Glutamatergic neuron (in vitro differentiated cells): ENCODE measurements around the gene KIAA1671. TPM values are rescaled to one million over a fixed set of nuclear protein-coding genes. Genes with fewer than 3 reads are reported as not detected.

ENCODE experiments used
- DNase-seq: peaks from one replicate; pipeline ENCODE4 v3.0.0; 2022
- H3K27ac Mint-ChIP-seq: one replicate; pipeline ENCODE4 v1.8.0; 2020; ENCODE audit warnings: mild to moderate bottlenecking, mixed read lengths, inconsistent platforms; ENCODE audit not compliant: unreplicated experiment
- H3K27me3 Mint-ChIP-seq: one replicate; pipeline ENCODE4 v1.8.0; 2020; ENCODE audit warnings: mild to moderate bottlenecking, moderate library complexity, mixed read lengths, inconsistent platforms; ENCODE audit not compliant: unreplicated experiment
- H3K36me3 Mint-ChIP-seq: one replicate; pipeline ENCODE4 v1.8.0; 2020; ENCODE audit warnings: mild to moderate bottlenecking, mixed read lengths, inconsistent platforms; ENCODE audit not compliant: unreplicated experiment
- H3K4me1 Mint-ChIP-seq: one replicate; pipeline ENCODE4 v1.8.0; 2020; ENCODE audit warnings: mild to moderate bottlenecking, low read depth, mixed read lengths, inconsistent platforms; ENCODE audit not compliant: unreplicated experiment
- H3K4me3 Mint-ChIP-seq: one replicate; pipeline ENCODE4 v1.8.0; 2020; ENCODE audit warnings: mild to moderate bottlenecking, mixed read lengths, inconsistent platforms; ENCODE audit not compliant: unreplicated experiment
- H3K9me3 Mint-ChIP-seq: one replicate; pipeline ENCODE4 v1.8.0; 2020; ENCODE audit warnings: mild to moderate bottlenecking, moderate library complexity, mixed read lengths, inconsistent platforms; ENCODE audit not compliant: unreplicated experiment
- CTCF ChIP-seq: fragments of 200-600 bp; sonication (generic); IDR thresholded peaks from one replicate; pipeline ENCODE4 v1.5.0; 2021; ENCODE audit not compliant: partially characterized antibody, unreplicated experiment
- total RNA-seq: library from RNA; stranded (reverse); fragmentation: NEBNext Ultra II Directional; extraction: Animal tissue kit (Norgen Biotek cat#: 25700); gene quantifications from one replicate; pipeline ENCODE4 v1.2.1, GENCODE V29; 2021; ENCODE audit not compliant: unreplicated experiment

The KIAA1671 gene
- total RNA-seq, 1 donor from 2014 or later, result 15.3 TPM

- no peak for DNase-seq
- peak overlapping the region; percentile 62 for H3K27ac Mint-ChIP-seq
Measured at GRCh38 chr22:25025491-25026400, 73.2 kb downstream of the KIAA1671 start.

GRCh38 chr22:25027043-25027906, 74.8 kb downstream of the KIAA1671 start:
- H3K27ac Mint-ChIP-seq, result peak overlapping the region; percentile 38

More at GRCh38 chr22:25025491-25026400, 73.2 kb downstream of the KIAA1671 start:
- no peak for TF ChIP-seq CTCF
- Mint-ChIP-seq H3K4me3 (no peak overlapping the region), H3K4me1 (peaks cover 29% of the 10 kb centered on the region), H3K36me3 (no peaks in the 10 kb centered on the region), H3K27me3 (peaks cover 6% of the 10 kb centered on the region), H3K9me3 (peaks cover 7% of the 10 kb centered on the region)

GRCh38 chr22:25027959-25028840, 75.7 kb downstream of the KIAA1671 start:
- peak; percentile 63 for TF ChIP-seq CTCF
- Mint-ChIP-seq H3K36me3 (no peaks in the 10 kb centered on the region), H3K4me3 (no peak overlapping the region), H3K9me3 (no peaks in the 10 kb centered on the region), H3K4me1 (peaks cover 15% of the 10 kb centered on the region), H3K27ac (peak overlapping the region; percentile 38), H3K27me3 (peaks cover 2% of the 10 kb centered on the region)
- peak; percentile 77 for DNase-seq

More at GRCh38 chr22:25027043-25027906, 74.8 kb downstream of the KIAA1671 start:
- TF ChIP-seq CTCF, result no peak
- DNase-seq, result no peak
- no peaks in the 10 kb centered on the region for H3K36me3 Mint-ChIP-seq
- H3K9me3 Mint-ChIP-seq, result peaks cover 5% of the 10 kb centered on the region
- peaks cover 20% of the 10 kb centered on the region for H3K4me1 Mint-ChIP-seq
- no peak overlapping the region for H3K4me3 Mint-ChIP-seq
- peaks cover 6% of the 10 kb centered on the region for H3K27me3 Mint-ChIP-seq

- H3K4me3 Mint-ChIP-seq, result no peak overlapping the region
- H3K36me3 Mint-ChIP-seq, result no peaks in the 10 kb centered on the region
- no peaks in the 10 kb centered on the region for H3K9me3 Mint-ChIP-seq
- H3K27ac Mint-ChIP-seq, result no peak overlapping the region
- no peak for DNase-seq
- peaks cover 15% of the 10 kb centered on the region for H3K4me1 Mint-ChIP-seq
- TF ChIP-seq CTCF, result peak; percentile 12
- peaks cover 2% of the 10 kb centered on the region for H3K27me3 Mint-ChIP-seq
Measured at GRCh38 chr22:25028841-25029141, 76.3 kb downstream of the KIAA1671 start.
